ENCODE data around the gene NES.

- TF ChIP-seq NFRKB (IDR thresholded peaks at IDR 0.05): no peak
- TF ChIP-seq ELF4 (IDR thresholded peaks at IDR 0.05): no peak
- no peak for TF ChIP-seq SP1 (IDR thresholded peaks at IDR 0.05)
- TF ChIP-seq CTBP1 (IDR thresholded peaks at IDR 0.05; ENCODE audit: borderline replicate concordance): no peak
- TF ChIP-seq LEF1 (IDR thresholded peaks at IDR 0.05; ENCODE audit: borderline replicate concordance): no peak
- TF ChIP-seq HDGF (IDR thresholded peaks at IDR 0.05; ENCODE audit: borderline replicate concordance): no peak
Measured at GRCh38 chr1:156645666-156646065, 31.5 kb downstream of the NES start.

Measured in HEK293T (cell line).